Vagina (tissue), 2 donors: ENCODE results near the gene SMU1.

ENCODE experiments used
- POLR2A ChIP-seq, 2 donors: fragments of 450-650 bp; IDR thresholded peaks; one replicate each; pipeline ENCODE4 v1.6.1; 2017; ENCODE audit warnings: antibody characterized with exemption in 2 of 2, mild to moderate bottlenecking in 2 of 2, moderate library complexity in 2 of 2
- POLR2AphosphoS5 ChIP-seq, 2 donors: sonication (generic); formaldehyde crosslinking; IDR thresholded peaks; one replicate each; pipeline ENCODE4 v1.9.0; 2017; ENCODE audit warnings: antibody characterized with exemption in 2 of 2, mild to moderate bottlenecking in 2 of 2, low read depth in 1 of 2; ENCODE audit not compliant: insufficient read depth in 1 of 2
- TF ChIP-seq, protein P1 (sequence below), 3 experiments: fragments of 450-650 bp in 2 of 3; fragments of 200-600 bp in 1 of 3; sonication (generic) in 1 of 3; IDR thresholded peaks; one replicate each; pipeline ENCODE4 v1.5.1; 2017 to 2019; ENCODE audit warnings: antibody characterized with exemption in 3 of 3, mild to moderate bottlenecking in 2 of 3, moderate library complexity in 2 of 3

GRCh38 chr9:33120620-33121019, 44.1 kb upstream of the SMU1 start:
- TF ChIP-seq, protein P1, sequence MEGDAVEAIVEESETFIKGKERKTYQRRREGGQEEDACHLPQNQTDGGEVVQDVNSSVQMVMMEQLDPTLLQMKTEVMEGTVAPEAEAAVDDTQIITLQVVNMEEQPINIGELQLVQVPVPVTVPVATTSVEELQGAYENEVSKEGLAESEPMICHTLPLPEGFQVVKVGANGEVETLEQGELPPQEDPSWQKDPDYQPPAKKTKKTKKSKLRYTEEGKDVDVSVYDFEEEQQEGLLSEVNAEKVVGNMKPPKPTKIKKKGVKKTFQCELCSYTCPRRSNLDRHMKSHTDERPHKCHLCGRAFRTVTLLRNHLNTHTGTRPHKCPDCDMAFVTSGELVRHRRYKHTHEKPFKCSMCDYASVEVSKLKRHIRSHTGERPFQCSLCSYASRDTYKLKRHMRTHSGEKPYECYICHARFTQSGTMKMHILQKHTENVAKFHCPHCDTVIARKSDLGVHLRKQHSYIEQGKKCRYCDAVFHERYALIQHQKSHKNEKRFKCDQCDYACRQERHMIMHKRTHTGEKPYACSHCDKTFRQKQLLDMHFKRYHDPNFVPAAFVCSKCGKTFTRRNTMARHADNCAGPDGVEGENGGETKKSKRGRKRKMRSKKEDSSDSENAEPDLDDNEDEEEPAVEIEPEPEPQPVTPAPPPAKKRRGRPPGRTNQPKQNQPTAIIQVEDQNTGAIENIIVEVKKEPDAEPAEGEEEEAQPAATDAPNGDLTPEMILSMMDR (IDR thresholded peaks at IDR 0.05), result no peak
- TF ChIP-seq POLR2AphosphoS5 (IDR thresholded peaks at IDR 0.05; ENCODE audit: insufficient read depth in 1 of 2, low read depth in 1 of 2) (no peak), POLR2A (IDR thresholded peaks at IDR 0.05) (no peak)
